ENCODE results near the gene NDUFB11.

DNA sequence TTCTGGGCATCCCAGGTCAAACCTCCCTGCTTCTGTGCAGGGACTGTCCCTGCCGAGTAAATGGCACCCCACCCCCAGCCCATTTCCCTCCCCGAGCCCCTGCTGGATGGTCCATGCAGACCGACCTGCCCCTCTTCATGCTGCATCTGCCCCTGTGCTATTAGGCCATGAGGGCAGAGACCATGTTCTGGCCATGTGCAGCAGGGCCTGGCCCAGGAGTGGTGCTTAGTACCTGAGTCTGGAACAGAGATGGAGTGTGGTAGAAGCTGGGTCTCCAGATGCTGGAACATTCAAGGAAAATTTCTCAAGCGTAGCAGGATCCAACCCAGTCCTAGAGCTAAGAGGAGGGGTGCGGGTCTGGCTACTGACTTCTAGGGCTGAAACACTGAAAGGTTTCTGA lies 33.8 kb upstream of the NDUFB11 start:
- TF ChIP-seq, protein P1, sequence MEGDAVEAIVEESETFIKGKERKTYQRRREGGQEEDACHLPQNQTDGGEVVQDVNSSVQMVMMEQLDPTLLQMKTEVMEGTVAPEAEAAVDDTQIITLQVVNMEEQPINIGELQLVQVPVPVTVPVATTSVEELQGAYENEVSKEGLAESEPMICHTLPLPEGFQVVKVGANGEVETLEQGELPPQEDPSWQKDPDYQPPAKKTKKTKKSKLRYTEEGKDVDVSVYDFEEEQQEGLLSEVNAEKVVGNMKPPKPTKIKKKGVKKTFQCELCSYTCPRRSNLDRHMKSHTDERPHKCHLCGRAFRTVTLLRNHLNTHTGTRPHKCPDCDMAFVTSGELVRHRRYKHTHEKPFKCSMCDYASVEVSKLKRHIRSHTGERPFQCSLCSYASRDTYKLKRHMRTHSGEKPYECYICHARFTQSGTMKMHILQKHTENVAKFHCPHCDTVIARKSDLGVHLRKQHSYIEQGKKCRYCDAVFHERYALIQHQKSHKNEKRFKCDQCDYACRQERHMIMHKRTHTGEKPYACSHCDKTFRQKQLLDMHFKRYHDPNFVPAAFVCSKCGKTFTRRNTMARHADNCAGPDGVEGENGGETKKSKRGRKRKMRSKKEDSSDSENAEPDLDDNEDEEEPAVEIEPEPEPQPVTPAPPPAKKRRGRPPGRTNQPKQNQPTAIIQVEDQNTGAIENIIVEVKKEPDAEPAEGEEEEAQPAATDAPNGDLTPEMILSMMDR (IDR thresholded peaks at IDR 0.05), result no peak
- TF ChIP-seq POLR2A (IDR thresholded peaks at IDR 0.05), result no peak

Measured in lower leg skin (tissue), 3 donors.